ENCODE data around the gene C10orf62. TPM values are rescaled to one million over a fixed set of nuclear protein-coding genes. Genes with fewer than 3 reads are reported as not detected.

C10orf62 gene
- total and polyA plus RNA-seq, 9 of the 15 experiments (the other 6 are each of a cell fraction or from before 2014, with no cell fraction given), result not detected

DNA sequence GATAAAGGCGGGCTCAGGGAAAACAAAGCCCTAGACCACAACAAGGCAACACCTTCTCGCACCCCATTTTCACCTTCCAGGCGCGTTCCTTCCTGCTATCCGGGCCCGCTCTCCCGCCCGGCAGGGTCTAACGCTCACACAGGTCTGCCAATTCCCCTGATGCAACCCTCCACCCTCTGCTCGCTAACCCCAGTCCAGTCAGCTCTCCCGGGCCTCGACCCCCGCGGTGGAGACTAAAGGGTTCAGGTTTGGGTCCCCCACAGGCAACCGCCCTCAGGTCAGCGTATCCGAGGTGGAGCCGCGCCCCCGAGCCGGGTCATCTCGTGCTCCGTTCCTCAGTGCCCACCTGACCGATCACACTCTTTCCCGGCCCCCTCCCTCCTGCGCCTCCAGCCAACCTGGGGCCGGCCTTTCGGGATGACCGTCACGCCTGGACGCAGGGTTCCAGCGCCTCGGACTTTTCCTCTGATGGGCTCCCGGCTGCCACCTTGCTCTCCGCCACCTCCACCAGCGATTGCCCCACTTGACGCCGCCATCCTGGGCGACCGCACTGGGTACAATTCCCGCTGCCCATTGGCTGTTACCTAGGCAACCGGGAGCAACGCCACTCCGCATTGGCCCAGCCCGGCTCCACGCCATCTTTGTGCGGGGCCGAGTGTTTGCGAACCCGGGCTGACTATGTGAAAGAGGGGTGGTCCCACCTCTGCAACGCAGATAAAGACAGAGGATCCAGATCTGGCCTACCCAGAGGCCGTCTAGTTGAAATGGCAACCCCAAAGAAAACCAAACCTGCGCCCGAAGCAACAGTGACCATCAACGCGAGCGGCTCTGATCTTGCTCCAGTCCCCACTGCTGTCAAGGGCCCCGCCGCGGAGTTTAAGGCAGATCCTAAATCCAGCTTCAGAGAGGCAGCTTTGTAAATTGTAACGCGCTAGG is 43.7 kb downstream of the C10orf62 start, which contains the start of gene MORN4 (continued):
- TF ChIP-seq, protein P1, sequence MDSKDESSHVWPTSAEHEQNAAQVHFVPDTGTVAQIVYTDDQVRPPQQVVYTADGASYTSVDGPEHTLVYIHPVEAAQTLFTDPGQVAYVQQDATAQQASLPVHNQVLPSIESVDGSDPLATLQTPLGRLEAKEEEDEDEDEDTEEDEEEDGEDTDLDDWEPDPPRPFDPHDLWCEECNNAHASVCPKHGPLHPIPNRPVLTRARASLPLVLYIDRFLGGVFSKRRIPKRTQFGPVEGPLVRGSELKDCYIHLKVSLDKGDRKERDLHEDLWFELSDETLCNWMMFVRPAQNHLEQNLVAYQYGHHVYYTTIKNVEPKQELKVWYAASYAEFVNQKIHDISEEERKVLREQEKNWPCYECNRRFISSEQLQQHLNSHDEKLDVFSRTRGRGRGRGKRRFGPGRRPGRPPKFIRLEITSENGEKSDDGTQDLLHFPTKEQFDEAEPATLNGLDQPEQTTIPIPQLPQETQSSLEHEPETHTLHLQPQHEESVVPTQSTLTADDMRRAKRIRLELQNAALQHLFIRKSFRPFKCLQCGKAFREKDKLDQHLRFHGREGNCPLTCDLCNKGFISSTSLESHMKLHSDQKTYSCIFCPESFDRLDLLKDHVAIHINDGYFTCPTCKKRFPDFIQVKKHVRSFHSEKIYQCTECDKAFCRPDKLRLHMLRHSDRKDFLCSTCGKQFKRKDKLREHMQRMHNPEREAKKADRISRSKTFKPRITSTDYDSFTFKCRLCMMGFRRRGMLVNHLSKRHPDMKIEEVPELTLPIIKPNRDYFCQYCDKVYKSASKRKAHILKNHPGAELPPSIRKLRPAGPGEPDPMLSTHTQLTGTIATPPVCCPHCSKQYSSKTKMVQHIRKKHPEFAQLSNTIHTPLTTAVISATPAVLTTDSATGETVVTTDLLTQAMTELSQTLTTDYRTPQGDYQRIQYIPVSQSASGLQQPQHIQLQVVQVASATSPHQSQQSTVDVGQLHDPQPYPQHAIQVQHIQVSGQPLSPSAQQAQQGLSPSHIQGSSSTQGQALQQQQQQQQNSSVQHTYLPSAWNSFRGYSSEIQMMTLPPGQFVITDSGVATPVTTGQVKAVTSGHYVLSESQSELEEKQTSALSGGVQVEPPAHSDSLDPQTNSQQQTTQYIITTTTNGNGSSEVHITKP (IDR thresholded peaks at IDR 0.05; ENCODE audit: partially characterized antibody), result peak; percentile 95
- TF ChIP-seq ZZZ3 (IDR thresholded peaks at IDR 0.05) (no peak), KDM4B (IDR thresholded peaks at IDR 0.05; ENCODE audit: borderline replicate concordance in 2 of 2, low read depth in 1 of 2) (no peak; a peak in 1 of 4 replicates), MCM3 (IDR thresholded peaks at IDR 0.05) (no peak), SMARCB1 (IDR thresholded peaks at IDR 0.05; ENCODE audit: insufficient read length, low read depth) (no peak), JUNB (CRISPR knock-in tag; conservative IDR thresholded peaks at IDR 0.05) (no peak), BCOR (IDR thresholded peaks at IDR 0.05) (no peak), ZNF124 (CRISPR knock-in tag; IDR thresholded peaks at IDR 0.05) (no peak)
- TF ChIP-seq, protein P2, sequence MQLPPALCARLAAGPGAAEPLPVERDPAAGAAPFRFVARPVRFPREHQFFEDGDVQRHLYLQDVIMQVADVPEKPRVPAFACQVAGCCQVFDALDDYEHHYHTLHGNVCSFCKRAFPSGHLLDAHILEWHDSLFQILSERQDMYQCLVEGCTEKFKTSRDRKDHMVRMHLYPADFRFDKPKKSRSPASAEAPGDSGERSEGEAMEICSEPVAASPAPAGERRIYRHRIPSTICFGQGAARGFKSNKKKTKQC (CRISPR knock-in tag; IDR thresholded peaks at IDR 0.05), result no peak
- TF ChIP-seq, protein P3, sequence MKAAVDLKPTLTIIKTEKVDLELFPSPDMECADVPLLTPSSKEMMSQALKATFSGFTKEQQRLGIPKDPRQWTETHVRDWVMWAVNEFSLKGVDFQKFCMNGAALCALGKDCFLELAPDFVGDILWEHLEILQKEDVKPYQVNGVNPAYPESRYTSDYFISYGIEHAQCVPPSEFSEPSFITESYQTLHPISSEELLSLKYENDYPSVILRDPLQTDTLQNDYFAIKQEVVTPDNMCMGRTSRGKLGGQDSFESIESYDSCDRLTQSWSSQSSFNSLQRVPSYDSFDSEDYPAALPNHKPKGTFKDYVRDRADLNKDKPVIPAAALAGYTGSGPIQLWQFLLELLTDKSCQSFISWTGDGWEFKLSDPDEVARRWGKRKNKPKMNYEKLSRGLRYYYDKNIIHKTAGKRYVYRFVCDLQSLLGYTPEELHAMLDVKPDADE (conservative IDR thresholded peaks at IDR 0.05; ENCODE audit: control insufficient read depth, low read depth, low read length), result no peak
- TF ChIP-seq, protein P4, sequence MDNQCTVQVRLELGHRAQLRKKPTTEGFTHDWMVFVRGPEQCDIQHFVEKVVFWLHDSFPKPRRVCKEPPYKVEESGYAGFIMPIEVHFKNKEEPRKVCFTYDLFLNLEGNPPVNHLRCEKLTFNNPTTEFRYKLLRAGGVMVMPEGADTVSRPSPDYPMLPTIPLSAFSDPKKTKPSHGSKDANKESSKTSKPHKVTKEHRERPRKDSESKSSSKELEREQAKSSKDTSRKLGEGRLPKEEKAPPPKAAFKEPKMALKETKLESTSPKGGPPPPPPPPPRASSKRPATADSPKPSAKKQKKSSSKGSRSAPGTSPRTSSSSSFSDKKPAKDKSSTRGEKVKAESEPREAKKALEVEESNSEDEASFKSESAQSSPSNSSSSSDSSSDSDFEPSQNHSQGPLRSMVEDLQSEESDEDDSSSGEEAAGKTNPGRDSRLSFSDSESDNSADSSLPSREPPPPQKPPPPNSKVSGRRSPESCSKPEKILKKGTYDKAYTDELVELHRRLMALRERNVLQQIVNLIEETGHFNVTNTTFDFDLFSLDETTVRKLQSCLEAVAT (IDR thresholded peaks at IDR 0.05), result peak in 1 of 2 experiments; percentile 80; a peak in 1 of 4 replicates
- TF ChIP-seq, protein P5, sequence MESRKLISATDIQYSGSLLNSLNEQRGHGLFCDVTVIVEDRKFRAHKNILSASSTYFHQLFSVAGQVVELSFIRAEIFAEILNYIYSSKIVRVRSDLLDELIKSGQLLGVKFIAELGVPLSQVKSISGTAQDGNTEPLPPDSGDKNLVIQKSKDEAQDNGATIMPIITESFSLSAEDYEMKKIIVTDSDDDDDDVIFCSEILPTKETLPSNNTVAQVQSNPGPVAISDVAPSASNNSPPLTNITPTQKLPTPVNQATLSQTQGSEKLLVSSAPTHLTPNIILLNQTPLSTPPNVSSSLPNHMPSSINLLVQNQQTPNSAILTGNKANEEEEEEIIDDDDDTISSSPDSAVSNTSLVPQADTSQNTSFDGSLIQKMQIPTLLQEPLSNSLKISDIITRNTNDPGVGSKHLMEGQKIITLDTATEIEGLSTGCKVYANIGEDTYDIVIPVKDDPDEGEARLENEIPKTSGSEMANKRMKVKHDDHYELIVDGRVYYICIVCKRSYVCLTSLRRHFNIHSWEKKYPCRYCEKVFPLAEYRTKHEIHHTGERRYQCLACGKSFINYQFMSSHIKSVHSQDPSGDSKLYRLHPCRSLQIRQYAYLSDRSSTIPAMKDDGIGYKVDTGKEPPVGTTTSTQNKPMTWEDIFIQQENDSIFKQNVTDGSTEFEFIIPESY (CRISPR knock-in tag; IDR thresholded peaks at IDR 0.05), result no peak
- TF ChIP-seq, protein P6, sequence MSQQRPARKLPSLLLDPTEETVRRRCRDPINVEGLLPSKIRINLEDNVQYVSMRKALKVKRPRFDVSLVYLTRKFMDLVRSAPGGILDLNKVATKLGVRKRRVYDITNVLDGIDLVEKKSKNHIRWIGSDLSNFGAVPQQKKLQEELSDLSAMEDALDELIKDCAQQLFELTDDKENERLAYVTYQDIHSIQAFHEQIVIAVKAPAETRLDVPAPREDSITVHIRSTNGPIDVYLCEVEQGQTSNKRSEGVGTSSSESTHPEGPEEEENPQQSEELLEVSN (IDR thresholded peaks at IDR 0.05; ENCODE audit: borderline replicate concordance in 1 of 2, extremely low read depth in 1 of 2, insufficient read depth in 1 of 2, insufficient read length in 1 of 2, low read depth in 1 of 2, low read length in 1 of 2, poor library complexity in 1 of 2, severe bottlenecking in 1 of 2), result no peak

All from K562 (cell line).